Tibial artery (tissue), 4 donors: ENCODE results near the gene SNCB.

Source experiments
- DNase-seq, 2 donors: peaks; one replicate each; pipeline ENCODE4 v3.0.0-alpha.2; 2019
- H3K27ac ChIP-seq, 2 donors: fragments of 200-600 bp; sonication (generic) in 1 of 2; 1 replicate in 1 of 2; 2 replicates in 1 of 2; pipeline ENCODE4 v1.5.1; 2018 to 2019; ENCODE audit warnings: mild to moderate bottlenecking in 1 of 2
- H3K27me3 ChIP-seq, 2 donors: fragments of 200-600 bp; sonication (generic) in 1 of 2; one replicate each; pipeline versions ENCODE4 v1.5.1 to v1.6.0; 2016 to 2019
- H3K36me3 ChIP-seq, 3 donors: fragments of 200-600 bp; sonication (generic) in 2 of 3; one replicate each; pipeline ENCODE4 v1.5.1; 2016 to 2019; ENCODE audit warnings: mild to moderate bottlenecking in 2 of 3
- H3K4me1 ChIP-seq, 4 donors: fragments of 200-600 bp; sonication (generic) in 2 of 4; 1 replicate in 3 of 4; 2 replicates in 1 of 4; pipeline ENCODE4 v1.5.1; 2016 to 2019
- H3K4me3 ChIP-seq, 2 donors: fragments of 200-600 bp; sonication (generic) in 1 of 2; 1 replicate in 1 of 2; 2 replicates in 1 of 2; pipeline ENCODE4 v1.5.1; 2018 to 2019; ENCODE audit warnings: mild to moderate bottlenecking in 2 of 2
- H3K9me3 ChIP-seq, 3 donors: fragments of 200-600 bp; sonication (generic) in 1 of 3; one replicate each; pipeline ENCODE4 v1.5.1; 2016 to 2019
- CTCF ChIP-seq, 2 experiments: fragments of 200-600 bp in 1 of 2; fragments of 450-650 bp in 1 of 2; IDR thresholded peaks; one replicate each; pipeline ENCODE4 v1.5.1; 2017 to 2019; ENCODE audit warnings: antibody characterized with exemption in 2 of 2, mild to moderate bottlenecking in 1 of 2, moderate library complexity in 1 of 2
- intact Hi-C: fragments of 100-400 bp; cut with DNase I; formaldehyde crosslinking; loops from one replicate; pipeline ENCODE4 v1.15.0; 2023; ENCODE audit warnings: low total_unique reads

The SNCB gene

GRCh38 chr5:176618783-176619182 is 11.6 kb downstream of the SNCB start:
- Histone ChIP-seq H3K4me3 (no peak overlapping the region), H3K36me3 (no peaks in the 10 kb centered on the region), H3K4me1 (peaks cover 0 to 18% (median 16%) of the 10 kb centered on the region in 4 donors), H3K27ac (no peak overlapping the region), H3K27me3 (peaks cover 3 to 90% of the 10 kb centered on the region in 2 donors), H3K9me3 (no peaks in the 10 kb centered on the region)
- TF ChIP-seq CTCF (IDR thresholded peaks at IDR 0.05) = no peak
- DNase-seq = no peak
- intact Hi-C loops = no loop called here

- H3K36me3 ChIP-seq = no peaks in the 10 kb centered on the region
- intact Hi-C loops = no loop called here
Observed at GRCh38 chr5:176616511-176616910, 13.8 kb downstream of the SNCB start.

GRCh38 chr5:176614805-176615478 is 15.4 kb downstream of the SNCB start:
- H3K9me3 ChIP-seq = no peaks in the 10 kb centered on the region
- TF ChIP-seq CTCF (IDR thresholded peaks at IDR 0.05) = no peak
- no peak overlapping the region for H3K27ac ChIP-seq
- H3K4me3 ChIP-seq = no peak overlapping the region
- intact Hi-C loops = no loop called here
- H3K27me3 ChIP-seq = peaks cover 0 to 92% of the 10 kb centered on the region in 2 donors
- no peak for DNase-seq
- no peaks in the 10 kb centered on the region for H3K36me3 ChIP-seq
- H3K4me1 ChIP-seq = peaks cover 0 to 18% (median 15%) of the 10 kb centered on the region in 4 donors

More at GRCh38 chr5:176616511-176616910, 13.8 kb downstream of the SNCB start:
- no peak for DNase-seq
- H3K27me3 ChIP-seq = peaks cover 3 to 96% of the 10 kb centered on the region in 2 donors
- H3K9me3 ChIP-seq = no peaks in the 10 kb centered on the region
- no peak overlapping the region for H3K27ac ChIP-seq
- no peak for TF ChIP-seq CTCF (IDR thresholded peaks at IDR 0.05)
- peaks cover 0 to 18% (median 16%) of the 10 kb centered on the region in 4 donors for H3K4me1 ChIP-seq
- H3K4me3 ChIP-seq = no peak overlapping the region

GRCh38 chr5:176612855-176613254 is 17.5 kb downstream of the SNCB start:
- no peak for TF ChIP-seq CTCF (IDR thresholded peaks at IDR 0.05)
- Histone ChIP-seq H3K9me3 (no peaks in the 10 kb centered on the region), H3K27ac (no peak overlapping the region), H3K27me3 (peaks cover 0 to 91% of the 10 kb centered on the region in 2 donors), H3K4me3 (no peak overlapping the region), H3K4me1 (peaks cover 0 to 14% (median 11%) of the 10 kb centered on the region in 4 donors), H3K36me3 (no peaks in the 10 kb centered on the region)
- no peak for DNase-seq
- intact Hi-C loops = no loop called here

- Histone ChIP-seq H3K9me3 (no peaks in the 10 kb centered on the region), H3K4me3 (no peak overlapping the region), H3K27ac (no peak overlapping the region), H3K36me3 (no peaks in the 10 kb centered on the region), H3K4me1 (peaks cover 0 to 14% (median 11%) of the 10 kb centered on the region in 4 donors), H3K27me3 (peaks cover 0 to 89% of the 10 kb centered on the region in 2 donors)
- DNase-seq = no peak
- no peak for TF ChIP-seq CTCF (IDR thresholded peaks at IDR 0.05)
- intact Hi-C loops = no loop called here
Observed at GRCh38 chr5:176612008-176612407, 18.3 kb downstream of the SNCB start.
